Putamen (tissue), 1 donor: ENCODE results near the gene GSTM2.

Source experiments
- DNase-seq: peaks from one replicate; pipeline ENCODE4 v3.0.0-alpha.2; 2016; ENCODE audit warnings: low spot score

Gene GSTM2

GRCh38 chr1:109716570-109717090 is 48.8 kb downstream of the GSTM2 start:
- no peak for DNase-seq

- DNase-seq, result no peak
These were observed 49.9 kb downstream of the GSTM2 start for GRCh38 chr1:109717729-109718128.

GRCh38 chr1:109718495-109718894 is 50.6 kb downstream of the GSTM2 start:
- no peak for DNase-seq

- DNase-seq, result no peak
These were observed 51.5 kb downstream of the GSTM2 start for GRCh38 chr1:109719337-109719837.

GRCh38 chr1:109721042-109721441 is 53.2 kb downstream of the GSTM2 start:
- no peak for DNase-seq

- no peak for DNase-seq
These were observed 54.1 kb downstream of the GSTM2 start for GRCh38 chr1:109721971-109722370.

GRCh38 chr1:109722908-109723691 is 55.2 kb downstream of the GSTM2 start:
- no peak for DNase-seq
